NCI-H446 treated with DMSO at 0.1 percent for 48 hours (cell line): ENCODE measurements around the gene SNTA1.
"Not testable (repeated sequence)": the region's sequence is repeated elsewhere in the genome, so short reads cannot be mapped to it uniquely, and the experiment has no call there.

Experiments
- DNase-seq: peaks from one replicate; lab custom pipeline; 2025; lab: John Stamatoyannopoulos, UW

The SNTA1 gene

DNA sequence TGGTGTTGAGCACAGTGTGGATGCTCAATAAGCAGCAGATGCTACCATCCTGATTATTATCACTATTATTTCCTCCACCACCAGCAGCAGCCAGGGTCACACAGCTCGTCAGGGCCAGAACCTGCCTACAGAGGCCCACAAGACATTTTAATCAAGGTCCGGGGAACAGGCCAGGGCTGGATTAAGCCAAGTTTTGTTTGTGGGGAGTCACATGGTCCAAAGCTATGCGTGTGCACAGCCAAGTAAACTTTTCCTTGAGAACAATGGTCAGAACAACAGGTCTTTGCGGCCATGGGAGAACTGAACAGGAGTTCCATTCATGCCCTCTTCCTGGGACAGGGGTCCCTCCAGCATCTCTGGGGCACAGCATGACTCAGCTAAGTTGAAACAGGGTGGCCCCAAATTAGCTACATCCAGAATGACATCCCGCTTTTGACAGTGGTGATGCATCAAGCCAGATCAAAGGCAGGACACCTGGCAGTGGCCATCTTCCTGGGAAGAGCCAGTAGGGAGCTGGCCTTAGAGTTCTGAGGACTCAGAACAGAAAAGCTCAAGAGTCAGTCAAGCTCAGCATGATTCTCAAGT, 11.7 kb downstream of the SNTA1 start:
- DNase-seq: no peak

DNA sequence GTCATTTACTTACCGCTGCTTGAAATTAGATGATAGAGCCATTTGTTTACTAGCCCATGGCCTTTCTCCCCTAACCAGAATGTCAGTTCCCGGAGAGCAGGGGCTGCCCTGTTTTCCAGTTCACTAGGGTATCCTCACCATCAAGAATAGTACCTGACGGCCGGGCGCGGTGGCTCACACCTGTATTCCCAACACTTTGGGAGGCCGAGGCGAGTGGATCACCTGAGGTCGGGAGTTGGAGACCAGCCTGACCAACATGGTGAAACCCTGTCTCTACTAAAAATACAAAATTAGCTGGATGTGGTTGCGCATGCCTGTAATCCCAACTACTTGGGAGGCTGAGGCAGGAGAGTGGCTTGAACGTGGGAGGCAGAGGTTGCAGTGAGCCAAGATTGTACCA, 19.7 kb downstream of the SNTA1 start:
- DNase-seq: not testable (repeated sequence)

DNA sequence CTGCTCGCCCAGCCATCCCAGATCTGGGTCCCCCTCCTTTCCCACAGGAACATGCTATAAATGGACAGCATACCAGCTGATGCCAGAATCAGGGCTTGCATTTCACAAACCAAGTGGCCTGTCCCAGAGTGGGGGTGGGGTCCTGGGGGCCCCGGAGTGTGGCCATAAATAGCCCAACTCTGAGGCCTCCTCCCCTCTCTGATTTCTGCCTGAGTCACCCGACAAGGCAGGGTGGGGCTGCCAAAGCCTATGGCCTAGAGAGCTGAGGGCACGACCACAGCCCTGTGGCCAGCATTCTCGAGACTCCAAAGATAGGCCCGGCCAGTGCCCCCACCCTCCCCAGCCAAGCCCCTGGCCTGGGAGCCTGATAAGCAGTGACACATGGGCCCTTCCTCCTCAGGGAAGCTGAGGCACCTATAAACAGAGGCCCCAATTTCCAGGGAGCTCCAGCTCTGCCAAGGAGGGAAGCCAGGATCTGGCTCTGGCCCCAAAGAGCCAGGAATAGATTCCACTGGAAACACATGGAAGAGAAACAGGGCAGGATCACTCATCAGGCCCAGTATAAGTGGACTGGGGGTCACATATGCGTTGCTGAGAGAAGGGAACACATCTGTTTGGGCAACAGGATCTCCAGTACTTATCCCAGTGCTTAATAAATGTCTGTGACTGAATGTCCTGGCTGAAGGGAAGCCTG, 20.3 kb downstream of the SNTA1 start:
- DNase-seq: no peak

DNA sequence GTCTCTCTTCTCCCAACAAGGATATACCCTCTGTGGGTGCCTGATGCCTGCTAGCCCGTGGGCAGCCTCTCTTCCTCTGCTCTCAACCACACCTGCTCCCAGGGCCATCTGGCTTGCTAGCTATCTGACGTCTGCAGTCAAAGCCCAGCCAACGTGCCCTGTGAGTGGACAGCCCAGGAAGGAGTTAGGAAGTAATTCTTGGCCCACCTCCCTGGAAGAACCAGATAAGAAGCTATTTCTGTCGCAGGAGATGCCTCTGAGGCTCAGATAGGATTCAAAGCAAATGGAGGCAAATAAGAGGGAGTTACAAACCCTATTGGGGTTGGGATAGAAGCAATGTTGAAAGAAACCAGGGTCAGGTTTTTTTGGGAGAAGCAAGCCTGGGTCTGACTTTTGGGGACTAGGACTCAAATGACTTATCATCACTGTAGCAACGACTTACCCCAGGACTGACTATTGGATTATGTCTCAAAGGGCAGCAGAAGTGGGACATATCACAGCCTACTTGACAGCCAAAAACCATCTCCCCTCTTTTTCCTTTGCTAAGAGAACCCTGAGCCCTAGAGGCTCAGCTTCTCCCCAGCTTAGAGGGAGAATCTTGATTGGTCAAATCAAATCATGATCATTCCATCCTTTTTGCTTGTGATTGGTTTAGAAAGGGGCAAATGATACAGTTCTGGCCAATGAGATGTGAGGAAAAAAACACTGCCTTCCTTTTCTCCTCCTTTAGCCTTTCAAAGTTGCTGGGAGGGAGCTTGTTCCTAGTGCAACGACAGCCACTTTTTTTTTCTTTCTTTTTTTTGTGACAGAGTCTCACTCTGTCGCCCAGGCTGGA, 24.2 kb downstream of the SNTA1 start:
- DNase-seq: no peak

DNA sequence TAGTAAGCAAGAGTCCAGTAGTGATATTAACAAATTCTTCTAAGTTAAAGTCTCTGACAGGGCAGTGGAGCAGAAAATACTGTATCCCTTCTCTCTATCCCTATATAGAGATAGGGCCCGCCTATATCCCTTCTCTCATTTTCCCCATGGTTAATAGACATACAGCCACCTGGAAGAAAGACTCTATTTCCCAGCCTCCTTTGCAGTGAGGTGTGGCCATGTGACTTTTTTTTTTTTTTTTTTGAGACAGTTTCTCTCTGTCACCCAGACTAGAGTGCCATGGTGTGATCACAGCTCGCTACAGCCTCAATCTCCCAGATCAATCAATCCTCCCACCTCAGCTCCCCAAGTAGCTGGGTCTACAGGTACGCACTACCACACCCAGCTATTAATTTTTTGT, 25.5 kb downstream of the SNTA1 start:
- no peak for DNase-seq

DNA sequence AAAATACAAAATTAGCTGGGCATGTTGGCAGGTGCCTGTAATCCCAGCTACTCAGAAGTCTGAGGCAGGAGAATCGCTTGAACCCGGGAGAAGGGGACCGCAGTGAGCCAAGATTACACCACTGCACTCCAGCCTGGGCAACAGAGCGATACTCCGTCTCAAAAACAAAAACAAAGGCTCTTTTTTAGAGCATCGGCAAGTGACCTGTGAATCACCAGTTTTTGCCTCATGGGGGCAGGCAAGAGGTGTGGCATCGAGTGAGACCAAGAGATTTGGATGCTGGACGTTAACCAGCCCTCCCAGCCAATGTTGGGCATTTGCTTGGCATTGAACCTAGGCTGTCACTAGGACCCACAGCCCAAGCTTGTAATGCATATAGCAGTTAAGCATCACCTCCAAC, 27.6 kb downstream of the SNTA1 start:
- no peak for DNase-seq

DNA sequence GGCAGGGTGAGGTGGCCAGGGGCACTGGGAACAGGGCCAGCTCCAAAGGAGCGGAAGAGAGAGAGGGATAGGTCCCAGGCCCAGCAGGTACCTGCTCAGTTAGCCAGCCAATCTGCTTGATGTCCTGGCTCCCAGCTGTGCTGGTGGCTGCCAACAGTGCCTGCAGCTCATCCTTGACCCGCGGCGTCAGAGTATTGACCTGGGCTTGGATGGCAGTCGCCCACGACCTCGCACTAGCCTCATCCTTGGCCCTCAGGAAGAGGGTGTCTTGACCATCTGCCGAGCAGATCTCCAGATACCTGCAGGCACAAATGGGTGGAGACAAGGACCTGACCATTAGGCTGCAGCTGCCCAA, 31.1 kb downstream of the SNTA1 start:
- no peak for DNase-seq

DNA sequence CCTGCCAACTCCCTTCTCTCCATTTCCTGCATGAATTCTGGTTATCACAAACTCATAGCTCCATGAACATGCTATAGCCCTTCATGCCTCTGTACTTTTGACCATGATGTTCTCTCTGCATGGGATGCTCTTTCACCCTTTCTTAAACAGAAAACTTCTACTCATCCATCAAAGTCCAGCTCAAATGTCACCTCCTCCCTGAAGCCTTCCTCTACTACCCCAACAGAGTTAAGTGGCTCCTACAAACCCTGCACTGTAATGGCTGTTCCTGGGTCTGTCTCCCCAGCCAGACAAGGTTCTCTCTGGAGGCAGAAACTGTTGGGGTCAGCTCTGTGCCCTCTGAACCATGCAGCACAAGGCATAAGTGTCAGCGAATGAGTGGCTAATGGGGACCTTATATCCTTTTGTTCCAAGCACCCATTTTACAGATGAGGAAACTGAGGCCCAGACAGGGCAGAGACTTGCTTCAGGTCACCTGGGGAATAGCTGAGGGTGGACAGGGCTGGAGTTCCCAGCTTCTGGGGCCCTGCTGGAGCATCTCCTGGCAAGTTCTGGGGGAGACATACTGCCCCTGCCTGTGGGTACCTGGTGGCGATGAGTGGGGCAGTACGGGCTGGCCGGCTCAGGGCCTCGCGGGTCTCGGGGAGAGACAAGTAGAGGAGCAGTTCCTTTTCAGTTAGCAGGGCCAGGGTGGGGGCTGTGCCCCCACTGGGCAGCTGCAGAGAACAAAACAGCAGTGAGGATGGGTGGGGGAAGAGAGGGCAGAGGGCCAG, 31.7 kb downstream of the SNTA1 start:
- DNase-seq: no peak

DNA sequence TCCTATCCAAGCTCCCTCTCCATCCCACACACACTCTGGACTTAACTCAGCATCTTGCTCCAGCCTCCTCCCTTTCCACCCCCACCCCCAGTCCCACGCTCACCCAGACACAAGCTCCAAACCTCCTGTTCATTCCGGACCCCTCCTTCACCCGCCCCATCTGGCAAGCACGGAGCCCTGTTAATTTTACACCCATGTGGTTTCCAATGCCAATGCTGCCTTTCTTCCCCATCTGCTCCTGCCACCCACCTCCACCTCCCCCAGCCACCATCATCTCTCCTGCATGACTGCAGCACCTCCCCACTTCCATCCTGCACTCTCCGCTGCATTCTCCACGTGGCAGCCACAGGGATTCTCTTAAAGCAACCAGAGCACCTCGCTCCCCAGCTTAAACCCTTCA, 32.3 kb downstream of the SNTA1 start:
- peak; percentile 37 for DNase-seq

DNA sequence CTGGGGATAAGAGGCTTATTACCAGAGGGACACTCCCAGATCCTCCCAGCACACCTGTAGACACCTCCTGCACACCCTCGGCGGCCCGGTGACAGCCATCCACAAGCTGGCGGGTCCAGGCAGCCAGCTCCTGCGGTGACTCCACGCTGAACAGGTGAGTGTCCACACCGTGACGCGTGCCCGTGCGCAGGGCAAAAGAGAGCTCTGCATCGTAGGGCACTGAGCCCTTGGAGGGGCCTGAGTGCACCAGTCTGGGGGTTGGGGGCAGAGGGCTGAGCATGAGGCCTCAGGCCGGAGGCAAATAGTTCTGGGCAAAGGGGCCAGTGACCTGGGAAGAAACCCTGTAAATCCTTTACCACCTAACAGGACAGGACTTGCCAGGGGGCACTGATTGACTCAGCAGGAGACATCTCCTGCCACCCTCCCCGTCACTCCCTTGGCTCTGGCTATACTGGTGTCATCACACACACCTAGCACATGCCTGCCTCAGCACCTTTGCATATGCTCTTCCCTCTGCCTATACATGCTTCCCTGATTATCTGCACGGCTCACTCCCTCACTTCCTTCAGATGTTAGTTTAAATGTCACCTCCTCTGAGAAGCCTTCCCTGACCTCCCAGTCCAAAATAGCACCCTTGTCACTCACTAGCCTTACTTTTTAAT, 33.4 kb downstream of the SNTA1 start:
- DNase-seq: no peak

DNA sequence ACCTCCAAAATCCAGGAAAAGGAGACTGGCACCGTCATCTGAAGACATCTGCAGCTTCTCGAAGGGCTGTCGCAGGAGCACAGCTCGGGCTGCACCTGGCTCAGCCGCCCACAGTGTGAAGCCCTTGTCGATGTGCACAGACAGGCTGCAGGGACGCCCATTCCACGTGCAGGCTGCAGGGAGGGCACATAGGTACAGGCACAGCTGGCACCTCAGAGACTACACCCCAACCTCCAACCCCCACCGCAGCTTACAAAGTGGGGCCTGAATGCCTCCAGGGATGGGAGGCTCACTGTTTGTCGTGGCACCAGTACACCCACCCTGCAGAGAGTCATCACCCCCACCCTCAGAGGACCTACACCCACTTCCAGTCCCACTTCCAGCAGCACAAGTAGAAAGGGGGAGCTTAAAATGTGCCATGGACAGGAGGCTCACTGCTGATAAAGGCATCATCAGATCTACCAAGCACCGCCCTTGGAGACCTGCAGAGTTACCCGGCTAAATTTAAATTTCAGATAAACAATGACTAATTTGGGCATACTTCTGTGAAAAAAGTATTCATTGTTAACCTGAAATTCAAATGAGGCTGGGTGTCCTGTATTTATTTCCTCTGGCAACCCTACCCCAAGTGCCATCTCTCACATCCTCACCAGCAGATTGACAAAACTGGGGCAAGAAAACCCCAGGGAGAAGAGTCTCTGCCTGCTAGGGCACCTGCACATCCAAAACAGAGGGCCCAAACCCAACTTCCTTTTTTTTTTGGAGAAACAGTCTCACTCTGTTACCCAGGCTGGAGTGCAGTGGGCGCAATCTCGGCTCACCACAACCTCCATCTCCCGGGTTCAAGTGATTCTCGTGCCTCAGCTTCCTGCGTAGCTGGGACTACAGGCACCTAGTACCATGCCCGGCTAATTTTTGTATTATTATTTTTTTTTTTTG, 34.6 kb downstream of the SNTA1 start:
- no peak for DNase-seq

DNA sequence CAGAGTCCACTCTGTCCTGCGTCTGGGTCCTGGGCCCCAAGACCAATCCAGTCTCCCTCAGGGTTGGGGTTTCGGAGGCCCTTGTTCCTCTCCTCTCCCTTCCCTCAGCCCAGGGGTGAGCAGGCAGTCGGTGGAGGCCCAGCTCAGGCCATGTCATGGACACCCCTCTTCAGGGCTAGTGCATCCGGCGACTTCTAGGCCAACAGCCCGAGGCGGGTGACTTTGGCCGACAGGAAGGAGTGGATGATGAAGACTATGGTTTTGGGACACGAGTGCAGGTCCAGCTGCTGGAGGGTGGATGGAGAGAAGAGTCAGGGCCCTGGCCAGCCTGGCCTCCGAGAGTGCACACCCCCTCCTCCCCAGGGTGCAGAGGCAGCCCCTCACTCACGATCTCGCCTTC, 35.2 kb downstream of the SNTA1 start:
- no peak for DNase-seq

DNA sequence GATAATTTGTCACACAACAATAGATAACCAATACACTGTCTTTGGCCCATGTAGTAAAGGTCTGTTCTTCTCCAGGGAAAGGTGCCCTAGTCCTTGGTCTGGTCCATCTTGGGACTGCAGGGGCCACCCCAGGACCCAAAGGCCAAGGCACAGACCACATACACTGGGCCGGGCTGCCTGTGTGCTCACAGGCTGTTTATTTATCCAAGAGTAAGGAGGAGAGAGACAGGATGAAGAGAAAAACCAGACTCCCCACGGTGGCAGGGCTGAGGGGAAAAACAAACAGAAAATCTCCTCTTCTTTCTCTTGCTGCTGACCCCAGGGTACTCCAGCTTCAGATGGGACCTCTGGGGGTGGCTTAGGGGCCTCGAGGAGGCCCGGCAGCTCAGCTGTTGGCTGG, 35.8 kb downstream of the SNTA1 start:
- no peak for DNase-seq

DNA sequence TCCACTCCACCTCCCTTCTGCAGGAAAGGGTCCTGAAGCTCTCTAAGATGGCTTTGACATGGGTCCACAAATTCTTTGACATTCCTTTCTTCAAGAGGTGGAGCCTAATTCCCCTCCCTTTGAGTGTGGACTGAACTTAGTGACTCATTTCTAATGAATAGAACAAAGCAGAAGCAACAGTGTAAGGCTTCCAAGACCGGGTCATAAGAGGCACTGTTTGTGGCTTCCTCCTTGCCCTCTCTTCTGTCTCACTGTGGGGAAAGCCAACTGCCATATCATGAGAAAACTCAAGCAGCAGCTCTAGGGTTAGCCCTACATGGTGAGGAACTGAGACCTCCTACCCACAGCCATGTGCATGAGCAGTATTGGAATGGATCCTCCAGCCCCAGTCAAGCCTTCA, 36.3 kb downstream of the SNTA1 start:
- no peak for DNase-seq

DNA sequence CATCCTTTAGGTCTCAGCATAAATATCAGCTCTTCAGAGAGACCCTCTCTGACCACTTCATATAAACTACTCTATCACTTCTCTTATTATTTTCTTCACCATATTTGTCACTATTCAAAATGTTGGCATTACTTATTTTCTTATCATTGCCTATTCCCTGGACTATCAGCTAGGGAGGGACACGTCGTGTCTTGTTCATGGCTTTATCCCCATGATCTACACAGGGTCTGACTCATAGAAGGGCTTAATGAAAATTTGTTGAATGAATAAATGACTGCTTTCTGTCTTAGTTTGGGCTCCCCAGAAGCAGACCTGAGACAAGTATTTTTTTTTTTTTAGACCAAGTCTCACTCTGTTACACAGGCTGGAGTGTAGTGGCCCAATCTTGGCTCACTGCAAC, 39.3 kb downstream of the SNTA1 start:
- no peak for DNase-seq

DNA sequence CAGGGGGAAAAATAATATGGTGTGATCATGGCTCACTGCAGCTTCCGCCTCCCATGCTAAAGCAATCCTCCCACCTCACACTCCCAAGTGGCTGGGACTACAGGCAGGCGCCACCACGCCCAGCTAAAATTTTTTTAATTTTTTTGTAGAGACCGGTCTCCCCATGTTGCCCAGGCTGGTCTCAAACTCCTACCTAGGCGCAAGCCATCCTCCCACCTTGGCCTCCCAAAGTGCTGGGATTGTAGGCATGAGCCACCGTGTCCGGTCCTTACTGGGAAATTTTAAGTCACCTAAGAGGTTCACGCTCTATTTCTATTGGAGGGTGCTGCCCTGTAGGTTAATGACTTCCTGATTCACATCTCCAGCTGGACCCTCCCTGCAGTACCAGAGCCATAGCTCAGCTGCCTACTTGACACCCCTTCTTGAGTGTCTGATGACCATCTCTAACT, 41.6 kb downstream of the SNTA1 start:
- DNase-seq: no peak

DNA sequence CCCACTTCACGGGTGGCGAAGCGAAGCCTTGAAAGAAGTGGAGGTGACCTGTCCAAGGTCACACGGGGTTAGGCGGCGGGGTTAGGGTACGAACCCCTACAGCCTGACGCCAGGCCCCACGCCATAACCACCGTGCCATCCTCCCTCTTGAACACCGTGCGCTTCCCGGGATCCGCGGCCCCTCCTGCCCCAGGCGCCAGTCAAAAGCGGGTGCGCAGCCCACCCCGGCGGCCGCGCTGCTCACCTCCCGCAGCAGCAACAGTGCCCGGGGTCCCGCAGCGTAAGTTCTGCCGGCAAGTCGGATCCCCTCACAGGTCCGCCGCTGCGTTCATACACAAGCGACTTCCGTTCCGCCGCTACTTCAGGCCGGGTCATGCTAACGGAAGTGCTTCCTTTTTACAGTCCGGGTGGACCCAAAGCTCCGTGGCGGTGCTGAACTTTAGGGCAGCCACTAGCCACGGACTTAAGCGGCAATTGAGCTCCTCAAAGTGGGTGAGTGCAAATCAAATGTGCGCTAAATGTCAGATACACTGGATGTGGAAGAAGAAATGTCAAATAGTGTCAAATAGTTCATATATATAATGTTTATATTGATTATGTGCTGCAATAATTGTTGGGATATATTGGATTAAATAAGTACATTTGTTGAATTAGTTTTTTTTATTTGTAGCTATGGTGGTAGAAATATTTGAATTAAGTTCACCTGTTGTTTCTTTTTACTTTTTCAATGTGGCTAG, 42.2 kb downstream of the SNTA1 start, which contains the start of gene CDK5RAP1:
Gene CDK5RAP1, minus strand, starts transcription at position 336 of the 737 bp plus-strand sequence. CDS start 4,455 bp downstream, outside the sequence.
- peak; percentile 78 for DNase-seq

DNA sequence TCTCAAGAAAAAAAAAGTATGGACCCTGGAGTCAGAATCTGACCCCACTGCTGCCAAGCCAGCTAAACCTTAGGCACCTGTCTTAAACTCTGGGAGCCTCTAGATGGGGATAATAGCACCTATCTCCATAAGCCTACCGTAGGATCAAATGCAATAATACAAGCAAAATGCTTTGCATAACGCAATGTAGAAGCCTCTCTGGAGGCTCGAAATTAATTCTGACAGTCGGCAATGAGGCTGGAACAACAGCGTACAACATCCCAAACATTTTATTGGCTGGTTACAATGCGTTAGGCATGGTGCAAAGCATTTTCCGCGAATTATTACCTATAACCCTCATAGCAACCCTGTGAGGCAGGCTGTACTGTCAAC, 42.8 kb downstream of the SNTA1 start:
- DNase-seq: no peak

DNA sequence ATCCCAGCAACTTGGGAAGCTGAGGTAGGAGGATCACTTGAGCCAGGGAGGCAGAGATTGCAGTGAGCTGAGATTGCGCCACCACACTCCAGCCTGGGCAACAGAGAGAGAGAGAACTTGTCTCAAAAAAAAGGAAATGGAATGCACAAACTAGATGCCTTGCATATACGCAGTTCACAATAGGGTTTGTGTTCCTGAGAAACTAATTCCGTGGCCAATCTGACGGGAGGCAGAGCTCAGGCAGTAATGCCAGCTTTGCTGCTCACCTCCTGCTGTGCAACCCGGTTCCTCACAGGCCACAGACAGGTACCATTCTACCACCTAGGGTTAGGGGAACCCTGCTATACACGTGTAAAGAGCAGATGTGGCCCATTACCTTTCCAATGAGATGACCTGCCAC, 43.6 kb downstream of the SNTA1 start:
- DNase-seq: no peak

DNA sequence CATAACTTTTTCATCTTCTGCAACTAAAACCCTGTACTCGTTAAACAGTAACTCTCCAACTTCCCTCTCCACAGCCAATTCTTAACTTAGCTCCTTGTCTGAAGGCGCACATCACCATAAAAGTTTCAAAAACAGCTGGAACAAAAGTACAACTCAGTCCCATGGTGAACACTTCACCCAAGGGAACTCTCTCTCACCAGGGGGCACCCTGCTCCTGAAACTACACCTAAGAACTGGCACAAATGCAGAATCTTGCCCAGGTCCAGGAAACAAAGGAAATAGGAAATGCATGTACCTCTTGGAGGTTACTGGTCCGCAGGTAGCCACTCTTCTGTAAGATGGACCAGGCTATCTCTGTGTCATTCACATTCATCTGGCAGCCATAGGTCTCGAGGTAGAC, 48.8 kb downstream of the SNTA1 start:
- DNase-seq: no peak
